Mucosa of descending colon (tissue), 3 donors: ENCODE results near the gene ADD1. TPM values are rescaled to one million over a fixed set of nuclear protein-coding genes. Genes with fewer than 3 reads are reported as not detected.

Source experiments
- ATAC-seq: fragments of 200-7000 bp; cut with Tn5 transposase; one replicate; pipeline ENCODE4 v1.9.1; 2020; ENCODE audit warnings: mild to moderate bottlenecking, moderate library complexity
- DNase-seq, 3 donors: peaks; one replicate each; pipeline ENCODE4 v3.0.0-alpha.2; 2020
- H3K36me3 ChIP-seq: fragments of 200-600 bp; one replicate; pipeline ENCODE4 v1.8.0; 2021; ENCODE audit warnings: low read depth, mild to moderate bottlenecking
- H3K4me1 ChIP-seq: fragments of 200-600 bp; one replicate; pipeline ENCODE4 v1.8.0; 2021; ENCODE audit warnings: low read depth, mild to moderate bottlenecking
- H3K4me3 ChIP-seq: fragments of 200-600 bp; one replicate; pipeline ENCODE4 v1.8.0; 2021; ENCODE audit warnings: mild to moderate bottlenecking
- H3K9me3 ChIP-seq: fragments of 200-600 bp; one replicate; pipeline ENCODE4 v1.8.0; 2021; ENCODE audit warnings: mild to moderate bottlenecking
- intact Hi-C, 2 donors: fragments of 100-400 bp; cut with DNase I in 1 of 2; cut with micrococcal nuclease in 1 of 2; formaldehyde crosslinking; loops; one replicate each; pipeline versions ENCODE4 v1.11.0 to v1.11.1; 2022; cut with DNase I, micrococcal nuclease
- total RNA-seq, 3 donors: library from RNA; stranded (reverse); fragmentation: NEBNext Ultra II Directional in 2 of 3; extraction: Animal tissue kit (Norgen Biotek cat#: 25700) in 2 of 3; gene quantifications; one replicate each; pipeline versions ENCODE4 v1.2.1 to v1.2.4, GENCODE V29; 2021 to 2023
- TF ChIP-seq, protein P1 (sequence below): fragments of 200-600 bp; IDR thresholded peaks from one replicate; pipeline ENCODE4 v1.8.0; 2022; ENCODE audit warnings: antibody characterized with exemption, mild to moderate bottlenecking
- donor health status: DM: no; HTN: no; CAD: no; lungs with moderate emphysema.
- donor health status: DM: no; HTN: no; CAD: no.
- donor health status: DM: no; HTN: yes; CAD: no.

The ADD1 gene
- total RNA-seq, 3 donors from 2014 or later = 201 to 373 (median 261) TPM

- no peak for ATAC-seq
- intact Hi-C loops = no loop called here
- no peak for DNase-seq
Measured at GRCh38 chr4:2977211-2978088, 133.8 kb downstream of the ADD1 start.

More at GRCh38 chr4:2977211-2978088, 133.8 kb downstream of the ADD1 start:
- TF ChIP-seq, protein P1, sequence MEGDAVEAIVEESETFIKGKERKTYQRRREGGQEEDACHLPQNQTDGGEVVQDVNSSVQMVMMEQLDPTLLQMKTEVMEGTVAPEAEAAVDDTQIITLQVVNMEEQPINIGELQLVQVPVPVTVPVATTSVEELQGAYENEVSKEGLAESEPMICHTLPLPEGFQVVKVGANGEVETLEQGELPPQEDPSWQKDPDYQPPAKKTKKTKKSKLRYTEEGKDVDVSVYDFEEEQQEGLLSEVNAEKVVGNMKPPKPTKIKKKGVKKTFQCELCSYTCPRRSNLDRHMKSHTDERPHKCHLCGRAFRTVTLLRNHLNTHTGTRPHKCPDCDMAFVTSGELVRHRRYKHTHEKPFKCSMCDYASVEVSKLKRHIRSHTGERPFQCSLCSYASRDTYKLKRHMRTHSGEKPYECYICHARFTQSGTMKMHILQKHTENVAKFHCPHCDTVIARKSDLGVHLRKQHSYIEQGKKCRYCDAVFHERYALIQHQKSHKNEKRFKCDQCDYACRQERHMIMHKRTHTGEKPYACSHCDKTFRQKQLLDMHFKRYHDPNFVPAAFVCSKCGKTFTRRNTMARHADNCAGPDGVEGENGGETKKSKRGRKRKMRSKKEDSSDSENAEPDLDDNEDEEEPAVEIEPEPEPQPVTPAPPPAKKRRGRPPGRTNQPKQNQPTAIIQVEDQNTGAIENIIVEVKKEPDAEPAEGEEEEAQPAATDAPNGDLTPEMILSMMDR = no peak
- H3K4me3 ChIP-seq = no peak overlapping the region
- H3K4me1 ChIP-seq = no peaks in the 10 kb centered on the region
- no peaks in the 10 kb centered on the region for H3K36me3 ChIP-seq
- H3K9me3 ChIP-seq = peaks cover 4% of the 10 kb centered on the region

Other genes starting within 250 kb of the ADD1 start
- gene TNIP2, start 87.5 kb upstream of the ADD1 start, total RNA-seq = 10 to 100 TPM; 50.3 to 51.5 (median 51.2) TPM
- 10 to 100 TPM; 48.1 to 75.3 (median 73.0) TPM for gene SH3BP2, start 50.8 kb upstream of the ADD1 start, total RNA-seq
- gene NOP14, start 119.6 kb downstream of the ADD1 start, total RNA-seq = 10 to 100 TPM; 18.2 to 23.8 (median 23.5) TPM
- 1 to 10 TPM in 2 of 3 donors, under 1 TPM in 1; 0.87 to 8.9 (median 3.9) TPM for gene GRK4, start 119.7 kb downstream of the ADD1 start, total RNA-seq
- gene HTT-AS, start 230.7 kb downstream of the ADD1 start, total RNA-seq = not detected
- gene HTT, start 230.8 kb downstream of the ADD1 start, total RNA-seq = 10 to 100 TPM; 51.3 to 71.8 (median 67.5) TPM